ENCODE measurements around the gene MAPRE2.

MAPRE2 gene

GRCh38 chr18:35029103-35029502, 12.1 kb upstream of the MAPRE2 start:
- in situ Hi-C loops (cut with MboI; ENCODE audit: low sequenced_read_pairs, unreplicated experiment): no loop called here
- TF ChIP-seq CTCF (IDR thresholded peaks at IDR 0.05; ENCODE audit: borderline replicate concordance, control extremely low read depth, extremely low read depth, insufficient read depth, missing control alignments): no peak
- no peak for DNase-seq (ENCODE audit: low spot score)

GRCh38 chr18:35029770-35030169, 11.4 kb upstream of the MAPRE2 start:
- no peak for TF ChIP-seq CTCF (IDR thresholded peaks at IDR 0.05; ENCODE audit: borderline replicate concordance, control extremely low read depth, extremely low read depth, insufficient read depth, missing control alignments)
- in situ Hi-C loops (cut with MboI; ENCODE audit: low sequenced_read_pairs, unreplicated experiment): no loop called here
- DNase-seq (ENCODE audit: low spot score): peak; percentile 29

DNA sequence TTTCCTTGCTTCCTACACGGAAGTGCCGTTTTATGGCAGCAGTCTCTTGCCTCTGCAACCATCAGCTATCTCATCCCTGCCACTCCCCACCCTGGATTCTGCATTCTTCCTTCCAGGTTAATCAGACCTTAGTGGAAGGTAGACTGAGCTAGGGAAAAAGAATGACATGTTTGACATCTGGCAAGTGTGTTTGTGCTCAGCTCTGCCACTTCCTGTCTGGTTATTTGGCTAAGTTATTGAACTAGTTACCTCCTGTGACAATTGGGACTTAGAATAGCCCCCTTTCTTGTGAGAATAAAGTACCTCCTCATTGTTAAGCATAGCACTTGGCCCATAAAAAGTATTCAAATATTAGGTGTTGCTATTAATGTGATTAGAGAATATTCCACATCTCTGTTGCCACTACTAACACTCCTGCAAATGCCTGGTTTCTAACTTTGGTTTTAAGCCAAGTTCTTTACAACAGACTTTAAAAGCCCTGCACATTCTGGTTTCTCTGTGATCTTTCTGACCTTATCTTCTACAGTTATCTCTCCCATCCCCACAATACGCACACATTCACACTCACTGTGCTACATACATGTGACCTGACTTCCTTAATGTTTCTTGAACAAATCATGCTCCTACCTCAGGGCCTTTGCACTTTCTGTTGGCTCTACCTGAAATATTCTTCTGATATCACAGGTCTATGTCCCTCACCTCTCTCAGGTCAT, 10.8 kb upstream of the MAPRE2 start:
- in situ Hi-C loops (cut with MboI; ENCODE audit: low sequenced_read_pairs, unreplicated experiment): no loop called here
- DNase-seq (ENCODE audit: low spot score): no peak
- no peak for TF ChIP-seq CTCF (IDR thresholded peaks at IDR 0.05; ENCODE audit: borderline replicate concordance, control extremely low read depth, extremely low read depth, insufficient read depth, missing control alignments)

GRCh38 chr18:35032113-35032512, 9.1 kb upstream of the MAPRE2 start:
- DNase-seq (ENCODE audit: low spot score): no peak
- TF ChIP-seq CTCF (IDR thresholded peaks at IDR 0.05; ENCODE audit: borderline replicate concordance, control extremely low read depth, extremely low read depth, insufficient read depth, missing control alignments): no peak
- in situ Hi-C loops (cut with MboI; ENCODE audit: low sequenced_read_pairs, unreplicated experiment): no loop called here

DNA sequence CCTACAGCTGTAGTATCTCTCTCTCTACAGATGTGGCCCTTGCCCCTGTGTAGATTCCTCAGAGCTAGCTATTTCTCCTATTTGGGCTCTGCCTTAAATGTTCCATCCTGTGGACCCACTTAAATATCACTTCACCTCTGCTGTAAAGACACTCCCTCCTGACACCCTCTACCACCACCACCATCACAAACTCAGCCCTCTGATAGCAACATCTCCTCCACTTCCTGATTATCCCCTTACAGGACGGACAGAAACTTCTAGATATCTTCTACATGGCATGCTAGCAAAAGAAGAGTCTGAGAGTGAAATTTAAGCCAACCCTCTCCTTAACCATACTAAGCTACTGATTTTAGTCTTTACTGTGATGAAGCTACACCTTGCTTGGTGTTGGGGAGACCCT, 3.2 kb upstream of the MAPRE2 start:
- DNase-seq (ENCODE audit: low spot score): no peak
- TF ChIP-seq CTCF (IDR thresholded peaks at IDR 0.05; ENCODE audit: borderline replicate concordance, control extremely low read depth, extremely low read depth, insufficient read depth, missing control alignments): no peak
- in situ Hi-C loops (cut with MboI; ENCODE audit: low sequenced_read_pairs, unreplicated experiment): no loop called here

DNA sequence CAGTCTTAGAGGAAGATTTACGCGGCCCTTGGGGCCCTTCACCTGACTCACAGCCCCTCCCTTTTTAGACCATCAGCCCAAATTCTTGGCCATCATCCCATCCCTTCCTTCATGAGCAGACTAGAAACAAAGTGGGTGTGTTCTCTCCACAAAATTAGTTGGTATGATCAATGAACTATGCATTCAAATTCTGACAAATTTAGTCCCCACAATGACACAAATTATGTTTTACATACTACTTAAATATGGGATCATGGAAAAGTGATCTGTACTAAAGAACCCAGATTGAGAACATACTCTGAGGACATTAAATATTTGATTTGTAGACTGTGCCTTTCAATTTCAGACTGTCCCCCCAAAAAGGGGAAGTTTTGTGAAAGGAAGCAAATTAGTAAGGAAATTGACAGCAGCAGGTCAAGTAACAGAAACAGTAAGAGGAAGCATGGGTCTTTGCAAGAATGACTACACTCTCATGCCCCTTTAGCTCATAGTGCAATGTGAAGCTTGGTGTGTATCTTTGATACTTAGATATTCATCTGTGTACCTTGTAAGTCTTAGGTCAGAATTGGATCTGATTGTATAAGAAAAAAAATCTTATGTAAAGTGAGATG, 2.2 kb upstream of the MAPRE2 start:
- in situ Hi-C loops (cut with MboI; ENCODE audit: low sequenced_read_pairs, unreplicated experiment): no loop called here
- no peak for TF ChIP-seq CTCF (IDR thresholded peaks at IDR 0.05; ENCODE audit: borderline replicate concordance, control extremely low read depth, extremely low read depth, insufficient read depth, missing control alignments)
- no peak for DNase-seq (ENCODE audit: low spot score)
